ENCODE results near the gene NLRP11. TPM values are rescaled to one million over a fixed set of nuclear protein-coding genes. Genes with fewer than 3 reads are reported as not detected.
A peak's percentile ranks its signal among the peaks of the same experiment; 100 is the strongest.

The NLRP11 gene
- total and polyA plus RNA-seq, 9 of the 15 experiments (the other 6 are each of a cell fraction or from before 2014, with no cell fraction given) = 0.07 to 0.29 (median 0.12) TPM; not detected in 1

GRCh38 chr19:55809381-55810058 lies 22.3 kb downstream of the NLRP11 start (continued):
- TF ChIP-seq JUN (IDR thresholded peaks at IDR 0.05; ENCODE audit: borderline replicate concordance, low read depth, low read length) (peak; percentile 62; the same call in 1 of the 2 replicates), JUN (CRISPR knock-in tag; IDR thresholded peaks at IDR 0.05; ENCODE audit: borderline replicate concordance) (no peak), CHAMP1 (IDR thresholded peaks at IDR 0.05) (no peak; the same call in 1 of the 2 replicates), HINFP (tag; conservative IDR thresholded peaks at IDR 0.05; ENCODE audit: low read depth) (no peak), ZNF511 (CRISPR knock-in tag; IDR thresholded peaks at IDR 0.05) (no peak), RHOXF2B (CRISPR knock-in tag; conservative IDR thresholded peaks at IDR 0.05) (no peak), KDM5B (IDR thresholded peaks at IDR 0.05; ENCODE audit: insufficient replicate concordance, low read depth, low read length) (no peak)
- TF ChIP-seq, protein P1, sequence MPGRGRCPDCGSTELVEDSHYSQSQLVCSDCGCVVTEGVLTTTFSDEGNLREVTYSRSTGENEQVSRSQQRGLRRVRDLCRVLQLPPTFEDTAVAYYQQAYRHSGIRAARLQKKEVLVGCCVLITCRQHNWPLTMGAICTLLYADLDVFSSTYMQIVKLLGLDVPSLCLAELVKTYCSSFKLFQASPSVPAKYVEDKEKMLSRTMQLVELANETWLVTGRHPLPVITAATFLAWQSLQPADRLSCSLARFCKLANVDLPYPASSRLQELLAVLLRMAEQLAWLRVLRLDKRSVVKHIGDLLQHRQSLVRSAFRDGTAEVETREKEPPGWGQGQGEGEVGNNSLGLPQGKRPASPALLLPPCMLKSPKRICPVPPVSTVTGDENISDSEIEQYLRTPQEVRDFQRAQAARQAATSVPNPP (IDR thresholded peaks at IDR 0.05; ENCODE audit: borderline replicate concordance, insufficient read depth, insufficient read length) = no peak
- TF ChIP-seq, protein P2, sequence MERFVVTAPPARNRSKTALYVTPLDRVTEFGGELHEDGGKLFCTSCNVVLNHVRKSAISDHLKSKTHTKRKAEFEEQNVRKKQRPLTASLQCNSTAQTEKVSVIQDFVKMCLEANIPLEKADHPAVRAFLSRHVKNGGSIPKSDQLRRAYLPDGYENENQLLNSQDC (CRISPR knock-in tag; IDR thresholded peaks at IDR 0.05) = no peak
- TF ChIP-seq, protein P3, sequence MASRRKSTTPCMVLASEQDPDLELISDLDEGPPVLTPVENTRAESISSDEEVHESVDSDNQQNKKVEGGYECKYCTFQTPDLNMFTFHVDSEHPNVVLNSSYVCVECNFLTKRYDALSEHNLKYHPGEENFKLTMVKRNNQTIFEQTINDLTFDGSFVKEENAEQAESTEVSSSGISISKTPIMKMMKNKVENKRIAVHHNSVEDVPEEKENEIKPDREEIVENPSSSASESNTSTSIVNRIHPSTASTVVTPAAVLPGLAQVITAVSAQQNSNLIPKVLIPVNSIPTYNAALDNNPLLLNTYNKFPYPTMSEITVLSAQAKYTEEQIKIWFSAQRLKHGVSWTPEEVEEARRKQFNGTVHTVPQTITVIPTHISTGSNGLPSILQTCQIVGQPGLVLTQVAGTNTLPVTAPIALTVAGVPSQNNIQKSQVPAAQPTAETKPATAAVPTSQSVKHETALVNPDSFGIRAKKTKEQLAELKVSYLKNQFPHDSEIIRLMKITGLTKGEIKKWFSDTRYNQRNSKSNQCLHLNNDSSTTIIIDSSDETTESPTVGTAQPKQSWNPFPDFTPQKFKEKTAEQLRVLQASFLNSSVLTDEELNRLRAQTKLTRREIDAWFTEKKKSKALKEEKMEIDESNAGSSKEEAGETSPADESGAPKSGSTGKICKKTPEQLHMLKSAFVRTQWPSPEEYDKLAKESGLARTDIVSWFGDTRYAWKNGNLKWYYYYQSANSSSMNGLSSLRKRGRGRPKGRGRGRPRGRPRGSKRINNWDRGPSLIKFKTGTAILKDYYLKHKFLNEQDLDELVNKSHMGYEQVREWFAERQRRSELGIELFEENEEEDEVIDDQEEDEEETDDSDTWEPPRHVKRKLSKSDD (conservative IDR thresholded peaks at IDR 0.05; ENCODE audit: low read length) = no peak
- TF ChIP-seq, protein P4, sequence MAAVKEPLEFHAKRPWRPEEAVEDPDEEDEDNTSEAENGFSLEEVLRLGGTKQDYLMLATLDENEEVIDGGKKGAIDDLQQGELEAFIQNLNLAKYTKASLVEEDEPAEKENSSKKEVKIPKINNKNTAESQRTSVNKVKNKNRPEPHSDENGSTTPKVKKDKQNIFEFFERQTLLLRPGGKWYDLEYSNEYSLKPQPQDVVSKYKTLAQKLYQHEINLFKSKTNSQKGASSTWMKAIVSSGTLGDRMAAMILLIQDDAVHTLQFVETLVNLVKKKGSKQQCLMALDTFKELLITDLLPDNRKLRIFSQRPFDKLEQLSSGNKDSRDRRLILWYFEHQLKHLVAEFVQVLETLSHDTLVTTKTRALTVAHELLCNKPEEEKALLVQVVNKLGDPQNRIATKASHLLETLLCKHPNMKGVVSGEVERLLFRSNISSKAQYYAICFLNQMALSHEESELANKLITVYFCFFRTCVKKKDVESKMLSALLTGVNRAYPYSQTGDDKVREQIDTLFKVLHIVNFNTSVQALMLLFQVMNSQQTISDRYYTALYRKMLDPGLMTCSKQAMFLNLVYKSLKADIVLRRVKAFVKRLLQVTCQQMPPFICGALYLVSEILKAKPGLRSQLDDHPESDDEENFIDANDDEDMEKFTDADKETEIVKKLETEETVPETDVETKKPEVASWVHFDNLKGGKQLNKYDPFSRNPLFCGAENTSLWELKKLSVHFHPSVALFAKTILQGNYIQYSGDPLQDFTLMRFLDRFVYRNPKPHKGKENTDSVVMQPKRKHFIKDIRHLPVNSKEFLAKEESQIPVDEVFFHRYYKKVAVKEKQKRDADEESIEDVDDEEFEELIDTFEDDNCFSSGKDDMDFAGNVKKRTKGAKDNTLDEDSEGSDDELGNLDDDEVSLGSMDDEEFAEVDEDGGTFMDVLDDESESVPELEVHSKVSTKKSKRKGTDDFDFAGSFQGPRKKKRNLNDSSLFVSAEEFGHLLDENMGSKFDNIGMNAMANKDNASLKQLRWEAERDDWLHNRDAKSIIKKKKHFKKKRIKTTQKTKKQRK (IDR thresholded peaks at IDR 0.05; ENCODE audit: borderline replicate concordance, low read depth, low read length) = no peak
